ENCODE data around the gene CLDND2.

GRCh38 chr19:51325161-51325976 is 43.4 kb downstream of the CLDND2 start:
- TF ChIP-seq CTCF (conservative IDR thresholded peaks at IDR 0.05; ENCODE audit: low read depth, low read length) (no peak), USF2 (IDR thresholded peaks at IDR 0.05; ENCODE audit: low read depth, low read length) (no peak), SMC3 (IDR thresholded peaks at IDR 0.05; ENCODE audit: low read depth, low read length) (no peak), BHLHE40 (IDR thresholded peaks at IDR 0.05; ENCODE audit: low read depth, low read length) (no peak), RCOR1 (IDR thresholded peaks at IDR 0.05; ENCODE audit: insufficient replicate concordance, low read length) (no peak), POLR2A (IDR thresholded peaks at IDR 0.05; ENCODE audit: low read depth, low read length) (no peak), MAFK (IDR thresholded peaks at IDR 0.05; ENCODE audit: low read depth, low read length) (no peak), CEBPB (IDR thresholded peaks at IDR 0.05; ENCODE audit: low read depth, low read length) (no peak), MXI1 (IDR thresholded peaks at IDR 0.05; ENCODE audit: borderline replicate concordance, low read depth, low read length) (no peak), RAD21 (IDR thresholded peaks at IDR 0.05; ENCODE audit: low read length) (no peak), ELK1 (IDR thresholded peaks at IDR 0.05; ENCODE audit: borderline replicate concordance, low read depth, low read length) (no peak), RFX5 (IDR thresholded peaks at IDR 0.05; ENCODE audit: low read depth, low read length) (no peak), FOS (IDR thresholded peaks at IDR 0.05; ENCODE audit: low read depth, low read length) (no peak)
